K562 (cell line): ENCODE data around the gene ACOX1. TPM values are rescaled to one million over a fixed set of nuclear protein-coding genes. Genes with fewer than 3 reads are reported as not detected.

ENCODE experiments used
- BCOR ChIP-seq: fragments of 450-650 bp; IDR thresholded peaks from 2 replicates; pipeline ENCODE4 v1.6.1; 2016
- EWSR1 ChIP-seq: fragments of 450-650 bp; IDR thresholded peaks from 2 replicates; pipeline ENCODE4 v1.6.1; 2018; ENCODE audit warnings: borderline replicate concordance, mild to moderate bottlenecking, low read depth, moderate library complexity; ENCODE audit not compliant: partially characterized antibody
- HOMEZ ChIP-seq: fragments of 250-450 bp; sonication (Bioruptor Pico); IDR thresholded peaks from 2 replicates; pipeline ENCODE4 v1.4.0; 2020; ENCODE audit warnings: mild to moderate bottlenecking, moderate library complexity
- KAT2B ChIP-seq: IDR thresholded peaks from one replicate; pipeline ENCODE4 v1.6.1; 2012; ENCODE audit warnings: low read depth, mild to moderate bottlenecking, control low read depth, inconsistent platforms, low read length, moderate library complexity
- NCOA2 ChIP-seq, 2 experiments: fragments of 450-650 bp; IDR thresholded peaks; 2 replicates each; pipeline ENCODE4 v1.6.1; 2018; ENCODE audit warnings: mild to moderate bottlenecking in 2 of 2, moderate library complexity in 1 of 2; ENCODE audit not compliant: partially characterized antibody in 2 of 2
- TSHZ1 ChIP-seq: fragments of 250-450 bp; sonication (Bioruptor Pico); IDR thresholded peaks from 2 replicates; pipeline ENCODE4 v1.4.0; 2020; ENCODE audit warnings: mild to moderate bottlenecking, moderate library complexity
- ZBTB40 ChIP-seq, 2 experiments: fragments of 450-650 bp in 1 of 2; sonication (generic) in 1 of 2; formaldehyde crosslinking in 1 of 2; IDR thresholded peaks; 2 replicates each; pipeline versions ENCODE4 v1.7.1 to v1.9.0; 2016 to 2022; ENCODE audit warnings: inconsistent platforms in 1 of 2, mild to moderate bottlenecking in 1 of 2, missing genetic modification reagents in 1 of 2
- ZBTB5 ChIP-seq: fragments of 450-650 bp; IDR thresholded peaks from 2 replicates; pipeline ENCODE4 v1.6.1; 2017; ENCODE audit warnings: antibody characterized with exemption
- polyA plus RNA-seq, 8 experiments: library from polyadenylated mRNA; depleted of rRNA in 4 of 8; stranded (reverse) in 5 of 8; unstranded in 3 of 8; fragments of >200 nt; fragmentation: Nextera tagmentation in 2 of 8; fragmentation: Illumina TruSeq in 1 of 8; extraction: Ambion mirVana in 2 of 8; extraction: Trizol in 1 of 8; gene quantifications; 2 replicates each; pipeline versions ENCODE4 v1.2.1 to v1.2.3, GENCODE V29; 2011 to 2014; ENCODE audit warnings: inconsistent platforms in 1 of 8, missing spikeins in 1 of 8
- total RNA-seq, 7 experiments: library from RNA; depleted of rRNA in 6 of 7; stranded (reverse); fragments of >200 nt in 6 of 7; fragmentation: Illumina TruSeq in 2 of 7; extraction: Trizol in 2 of 7; gene quantifications; 2 replicates each; pipeline versions ENCODE4 v1.2.1 to v1.2.3, GENCODE V29; 2011 to 2021; ENCODE audit warnings: low replicate concordance in 1 of 7

Gene ACOX1
- total and polyA plus RNA-seq, 9 of the 15 experiments (the other 6 are each of a cell fraction or from before 2014, with no cell fraction given), result 7.8 to 24.1 (median 14.5) TPM

GRCh38 chr17:75976175-75976848 is 2.7 kb downstream of the ACOX1 start (continued):
- TF ChIP-seq ZBTB40 (IDR thresholded peaks at IDR 0.05), result no peak
- no peak for TF ChIP-seq ZBTB40 (CRISPR knock-in tag; IDR thresholded peaks at IDR 0.05)
- no peak for TF ChIP-seq TSHZ1
- TF ChIP-seq KAT2B, result no peak
- no peak for TF ChIP-seq BCOR
- no peak for TF ChIP-seq ZBTB5
- no peak for TF ChIP-seq EWSR1
- no peak for TF ChIP-seq NCOA2 (IDR thresholded peaks at IDR 0.05; ENCODE audit: partially characterized antibody in 2 of 2)
- TF ChIP-seq HOMEZ (CRISPR knock-in tag), result no peak
